Measurements from ENCODE around the gene ZDHHC14.

DNA sequence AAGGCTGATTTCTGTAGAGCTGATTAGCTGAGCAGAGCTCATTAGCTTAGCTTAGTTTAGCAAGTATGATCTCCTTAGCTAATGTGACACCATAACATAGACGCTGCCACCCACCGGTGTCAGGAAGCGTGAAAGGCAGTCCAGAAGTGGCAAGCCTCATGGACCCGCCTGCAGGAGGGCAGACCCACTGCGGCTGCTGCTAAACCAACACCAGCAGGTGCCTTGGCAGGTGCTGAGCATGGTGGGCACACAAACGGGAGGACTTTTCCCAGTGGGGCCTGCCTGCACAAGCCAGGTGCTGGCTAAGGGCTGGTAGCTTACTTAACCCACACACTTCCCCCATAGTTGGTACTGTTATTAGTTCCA, 22.7 kb downstream of the ZDHHC14 start:
- TF ChIP-seq, protein P1, sequence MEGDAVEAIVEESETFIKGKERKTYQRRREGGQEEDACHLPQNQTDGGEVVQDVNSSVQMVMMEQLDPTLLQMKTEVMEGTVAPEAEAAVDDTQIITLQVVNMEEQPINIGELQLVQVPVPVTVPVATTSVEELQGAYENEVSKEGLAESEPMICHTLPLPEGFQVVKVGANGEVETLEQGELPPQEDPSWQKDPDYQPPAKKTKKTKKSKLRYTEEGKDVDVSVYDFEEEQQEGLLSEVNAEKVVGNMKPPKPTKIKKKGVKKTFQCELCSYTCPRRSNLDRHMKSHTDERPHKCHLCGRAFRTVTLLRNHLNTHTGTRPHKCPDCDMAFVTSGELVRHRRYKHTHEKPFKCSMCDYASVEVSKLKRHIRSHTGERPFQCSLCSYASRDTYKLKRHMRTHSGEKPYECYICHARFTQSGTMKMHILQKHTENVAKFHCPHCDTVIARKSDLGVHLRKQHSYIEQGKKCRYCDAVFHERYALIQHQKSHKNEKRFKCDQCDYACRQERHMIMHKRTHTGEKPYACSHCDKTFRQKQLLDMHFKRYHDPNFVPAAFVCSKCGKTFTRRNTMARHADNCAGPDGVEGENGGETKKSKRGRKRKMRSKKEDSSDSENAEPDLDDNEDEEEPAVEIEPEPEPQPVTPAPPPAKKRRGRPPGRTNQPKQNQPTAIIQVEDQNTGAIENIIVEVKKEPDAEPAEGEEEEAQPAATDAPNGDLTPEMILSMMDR (IDR thresholded peaks at IDR 0.05; ENCODE audit: insufficient read depth, low read length, poor library complexity, severe bottlenecking), result no peak
- no peak for TF ChIP-seq EZH2phosphoT487 (conservative IDR thresholded peaks at IDR 0.05; ENCODE audit: low read length)
